Activated T-cell treated with anti-CD3 and anti-CD28 coated beads, Interleukin-2, amount 50 U/mL, for 4 hours (primary cell): ENCODE measurements around the gene FLNB. TPM values are rescaled to one million over a fixed set of nuclear protein-coding genes. Genes with fewer than 3 reads are reported as not detected.

Experiments used
- ATAC-seq, 2 donors: fragments of 200-7000 bp; cut with Tn5 transposase; one replicate each; pipeline ENCODE4 v1.10.0; 2021
- DNase-seq: peaks from one replicate; pipeline ENCODE4 v3.0.0-alpha.2; 2020
- H3K27me3 Mint-ChIP-seq: one replicate; pipeline ENCODE4 v1.8.0; 2021; ENCODE audit warnings: low read depth, mixed read lengths
- H3K36me3 Mint-ChIP-seq: one replicate; pipeline ENCODE4 v1.8.0; 2022; ENCODE audit warnings: mixed read lengths; ENCODE audit not compliant: insufficient read depth
- H3K4me1 Mint-ChIP-seq: one replicate; pipeline ENCODE4 v1.8.0; 2021; ENCODE audit warnings: low read depth, mixed read lengths
- H3K4me3 Mint-ChIP-seq: one replicate; pipeline ENCODE4 v1.8.0; 2021; ENCODE audit warnings: mild to moderate bottlenecking, moderate library complexity, mixed read lengths
- H3K9me3 Mint-ChIP-seq: one replicate; pipeline ENCODE4 v1.8.0; 2021; ENCODE audit warnings: mixed read lengths
- total RNA-seq, 3 donors: library from RNA; stranded (reverse); gene quantifications; one replicate each; pipeline ENCODE4 v1.2.1, GENCODE V29; 2021

Gene FLNB, protein sequence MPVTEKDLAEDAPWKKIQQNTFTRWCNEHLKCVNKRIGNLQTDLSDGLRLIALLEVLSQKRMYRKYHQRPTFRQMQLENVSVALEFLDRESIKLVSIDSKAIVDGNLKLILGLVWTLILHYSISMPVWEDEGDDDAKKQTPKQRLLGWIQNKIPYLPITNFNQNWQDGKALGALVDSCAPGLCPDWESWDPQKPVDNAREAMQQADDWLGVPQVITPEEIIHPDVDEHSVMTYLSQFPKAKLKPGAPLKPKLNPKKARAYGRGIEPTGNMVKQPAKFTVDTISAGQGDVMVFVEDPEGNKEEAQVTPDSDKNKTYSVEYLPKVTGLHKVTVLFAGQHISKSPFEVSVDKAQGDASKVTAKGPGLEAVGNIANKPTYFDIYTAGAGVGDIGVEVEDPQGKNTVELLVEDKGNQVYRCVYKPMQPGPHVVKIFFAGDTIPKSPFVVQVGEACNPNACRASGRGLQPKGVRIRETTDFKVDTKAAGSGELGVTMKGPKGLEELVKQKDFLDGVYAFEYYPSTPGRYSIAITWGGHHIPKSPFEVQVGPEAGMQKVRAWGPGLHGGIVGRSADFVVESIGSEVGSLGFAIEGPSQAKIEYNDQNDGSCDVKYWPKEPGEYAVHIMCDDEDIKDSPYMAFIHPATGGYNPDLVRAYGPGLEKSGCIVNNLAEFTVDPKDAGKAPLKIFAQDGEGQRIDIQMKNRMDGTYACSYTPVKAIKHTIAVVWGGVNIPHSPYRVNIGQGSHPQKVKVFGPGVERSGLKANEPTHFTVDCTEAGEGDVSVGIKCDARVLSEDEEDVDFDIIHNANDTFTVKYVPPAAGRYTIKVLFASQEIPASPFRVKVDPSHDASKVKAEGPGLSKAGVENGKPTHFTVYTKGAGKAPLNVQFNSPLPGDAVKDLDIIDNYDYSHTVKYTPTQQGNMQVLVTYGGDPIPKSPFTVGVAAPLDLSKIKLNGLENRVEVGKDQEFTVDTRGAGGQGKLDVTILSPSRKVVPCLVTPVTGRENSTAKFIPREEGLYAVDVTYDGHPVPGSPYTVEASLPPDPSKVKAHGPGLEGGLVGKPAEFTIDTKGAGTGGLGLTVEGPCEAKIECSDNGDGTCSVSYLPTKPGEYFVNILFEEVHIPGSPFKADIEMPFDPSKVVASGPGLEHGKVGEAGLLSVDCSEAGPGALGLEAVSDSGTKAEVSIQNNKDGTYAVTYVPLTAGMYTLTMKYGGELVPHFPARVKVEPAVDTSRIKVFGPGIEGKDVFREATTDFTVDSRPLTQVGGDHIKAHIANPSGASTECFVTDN (N-terminal part only)
- total RNA-seq: 10 to 100 TPM; 16.4 to 23.4 (median 19.4) TPM

- Mint-ChIP-seq H3K36me3 (peaks cover 2% of the 10 kb centered on the region), H3K4me1 (peaks cover 32% of the 10 kb centered on the region), H3K4me3 (peak within 1 kb of the TSS; percentile 89), H3K27me3 (no peaks in the 10 kb centered on the region), H3K9me3 (no peaks in the 10 kb centered on the region)
- DNase-seq (peak; percentile 74), ATAC-seq (peak; percentile 89 to 90)
Observed at GRCh38 chr3:58008141-58009025, at the start of gene FLNB. TSS of gene FLNB (plus strand) at chr3:58008422. CDS start at chr3:58008565, 143 bp downstream.

DNA sequence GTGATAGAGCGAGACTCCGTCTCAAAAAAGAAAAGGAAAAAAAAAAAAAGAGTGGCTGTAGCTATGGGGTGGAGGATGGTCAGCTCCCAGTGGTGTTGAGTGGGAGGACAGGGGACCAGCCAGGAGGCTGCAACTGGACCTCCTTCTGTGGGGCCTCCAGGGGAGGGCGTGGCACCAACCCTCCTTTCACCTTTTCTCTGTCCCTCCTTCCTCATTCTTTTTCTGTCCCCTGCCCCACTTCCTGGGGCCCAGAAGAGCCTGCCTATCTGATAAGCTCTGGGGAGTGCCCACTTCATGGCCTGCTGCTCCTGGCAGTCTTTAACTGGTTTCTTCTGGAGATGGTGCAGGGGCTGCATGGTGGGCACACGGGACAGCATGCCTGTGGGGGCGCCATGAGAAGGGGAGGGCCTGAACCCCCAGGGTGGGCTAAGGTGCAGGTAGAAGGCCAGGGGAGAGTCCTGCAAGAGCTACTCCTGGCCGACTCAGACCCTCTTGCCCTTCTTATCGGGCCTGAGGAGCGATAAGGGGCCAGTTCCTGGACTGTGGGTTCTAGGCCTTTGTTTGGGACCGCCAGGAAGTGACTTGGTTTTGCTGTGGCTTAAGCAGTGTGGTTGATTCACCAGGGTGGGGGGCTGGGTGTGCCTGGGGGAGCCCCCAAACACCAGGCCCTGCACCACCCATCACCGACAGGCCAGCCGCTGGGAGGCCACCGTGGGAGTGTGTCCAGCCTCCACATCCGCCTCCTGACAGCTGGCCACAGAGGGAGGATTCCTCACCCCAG lies 49.4 kb upstream of the FLNB start:
- Mint-ChIP-seq H3K4me1 (peaks cover 1% of the 10 kb centered on the region), H3K27me3 (no peaks in the 10 kb centered on the region), H3K36me3 (no peaks in the 10 kb centered on the region), H3K9me3 (no peaks in the 10 kb centered on the region), H3K4me3 (no peak overlapping the region)
- no peak for DNase-seq
- no peak for ATAC-seq

- no peaks in the 10 kb centered on the region for H3K27me3 Mint-ChIP-seq
Observed at GRCh38 chr3:57959423-57960173, 48.6 kb upstream of the FLNB start.

GRCh38 chr3:57960174-57960505 lies 48.1 kb upstream of the FLNB start:
- Mint-ChIP-seq H3K36me3 (no peaks in the 10 kb centered on the region), H3K9me3 (no peaks in the 10 kb centered on the region), H3K27me3 (no peaks in the 10 kb centered on the region), H3K4me1 (peaks cover 1% of the 10 kb centered on the region), H3K4me3 (no peak overlapping the region)
- ATAC-seq (no peak), DNase-seq (no peak)

More at GRCh38 chr3:57959423-57960173, 48.6 kb upstream of the FLNB start:
- H3K36me3 Mint-ChIP-seq: no peaks in the 10 kb centered on the region
- no peak for DNase-seq
- H3K4me1 Mint-ChIP-seq: peaks cover 1% of the 10 kb centered on the region
- H3K4me3 Mint-ChIP-seq: no peak overlapping the region
- ATAC-seq: no peak
- H3K9me3 Mint-ChIP-seq: no peaks in the 10 kb centered on the region

- H3K36me3 Mint-ChIP-seq: no peaks in the 10 kb centered on the region
- H3K4me3 Mint-ChIP-seq: no peak overlapping the region
- ATAC-seq: peak in 1 of 2 donors; percentile 10
- DNase-seq: no peak
- H3K4me1 Mint-ChIP-seq: peaks cover 1% of the 10 kb centered on the region
- no peaks in the 10 kb centered on the region for H3K27me3 Mint-ChIP-seq
- H3K9me3 Mint-ChIP-seq: no peaks in the 10 kb centered on the region
Observed at GRCh38 chr3:57961177-57961827, 46.9 kb upstream of the FLNB start.

DNA sequence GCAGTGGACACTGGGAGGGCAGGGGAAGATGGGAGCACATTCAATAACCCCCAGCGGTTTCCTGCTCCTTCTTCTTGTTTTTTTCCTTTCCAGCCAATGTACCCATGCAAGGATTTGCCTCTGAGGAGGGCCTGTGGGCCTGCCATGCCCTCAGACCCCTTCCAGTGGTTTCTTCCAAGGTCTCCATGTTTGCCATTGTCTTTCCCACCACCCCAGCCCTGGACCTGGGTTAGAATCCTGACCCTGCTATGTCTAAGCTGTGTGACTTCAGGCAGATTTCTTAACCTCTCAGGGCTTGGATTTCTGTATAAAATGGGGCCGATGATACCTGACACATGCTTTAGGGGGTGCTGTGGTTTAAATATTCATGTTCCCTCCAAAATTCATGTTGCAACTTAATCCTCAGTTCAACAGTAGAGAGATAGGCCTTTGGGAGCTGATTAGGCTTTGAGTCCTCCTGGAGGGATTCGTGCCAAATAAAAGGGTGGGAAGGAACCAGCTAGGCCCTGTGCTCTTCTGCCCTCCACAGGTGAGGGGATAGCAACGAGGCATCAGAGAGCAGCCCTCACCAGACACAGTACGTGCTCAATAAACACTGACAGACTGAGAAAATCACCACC lies 46.3 kb upstream of the FLNB start:
- H3K9me3 Mint-ChIP-seq: no peaks in the 10 kb centered on the region

GRCh38 chr3:57962448-57962834 lies 45.8 kb upstream of the FLNB start:
- no peak for DNase-seq
- no peaks in the 10 kb centered on the region for H3K36me3 Mint-ChIP-seq
- no peak overlapping the region for H3K4me3 Mint-ChIP-seq
- H3K4me1 Mint-ChIP-seq: peaks cover 7% of the 10 kb centered on the region
- no peaks in the 10 kb centered on the region for H3K27me3 Mint-ChIP-seq
- no peak for ATAC-seq
- no peaks in the 10 kb centered on the region for H3K9me3 Mint-ChIP-seq

More for the DNA sequence above, 46.3 kb upstream of the FLNB start:
- Mint-ChIP-seq H3K36me3 (no peaks in the 10 kb centered on the region), H3K27me3 (no peaks in the 10 kb centered on the region), H3K4me1 (peaks cover 2% of the 10 kb centered on the region), H3K4me3 (no peak overlapping the region)
- ATAC-seq (no peak), DNase-seq (no peak)

DNA sequence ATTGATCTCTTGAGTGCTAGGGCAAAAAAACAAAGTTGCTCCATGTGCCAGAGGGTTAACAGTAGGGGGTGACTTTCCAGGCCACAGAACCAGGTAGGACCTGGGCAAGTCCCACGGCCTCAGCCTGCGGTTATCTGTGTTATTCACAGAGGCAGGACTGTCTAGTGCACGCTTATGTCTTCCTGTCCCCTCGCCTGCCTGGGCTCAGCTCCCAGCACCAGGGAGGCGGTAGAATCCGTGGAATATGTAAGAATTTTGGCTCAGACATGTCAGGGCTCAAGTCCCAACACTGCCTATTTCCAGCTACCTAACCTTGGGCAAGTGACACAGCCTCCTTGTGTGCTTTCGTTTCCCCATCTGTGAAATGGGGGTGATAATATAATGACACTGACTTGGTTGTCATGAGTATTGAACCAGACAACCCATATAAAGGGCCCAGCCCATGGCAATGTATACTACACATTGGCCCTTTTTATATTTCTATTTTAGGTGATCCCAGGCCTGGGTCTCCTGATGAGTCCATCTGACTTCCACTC lies 44.3 kb upstream of the FLNB start:
- H3K4me1 Mint-ChIP-seq: peaks cover 13% of the 10 kb centered on the region
- H3K9me3 Mint-ChIP-seq: no peaks in the 10 kb centered on the region
- no peak for ATAC-seq
- no peak for DNase-seq
- H3K36me3 Mint-ChIP-seq: no peaks in the 10 kb centered on the region
- H3K27me3 Mint-ChIP-seq: no peaks in the 10 kb centered on the region
- H3K4me3 Mint-ChIP-seq: no peak overlapping the region

DNA sequence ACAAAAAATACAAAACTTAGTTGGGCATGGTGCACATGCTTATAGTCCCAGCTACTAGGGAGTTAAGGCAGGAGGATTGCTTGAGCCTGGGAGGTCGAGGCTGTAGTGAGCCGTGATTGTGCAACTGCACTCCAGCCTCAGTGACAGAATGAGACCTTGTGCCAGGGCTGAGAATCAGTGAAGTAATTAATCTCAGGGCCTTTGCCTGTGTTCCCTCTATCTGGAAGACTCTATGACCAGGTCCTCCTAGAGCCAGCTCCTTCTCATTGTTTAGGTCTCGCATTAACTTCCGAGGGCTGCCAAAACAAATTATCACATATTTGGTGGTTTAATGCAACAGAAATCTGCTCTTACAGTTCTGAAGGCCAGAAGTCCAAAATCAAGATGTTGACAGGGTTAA lies 41.4 kb upstream of the FLNB start:
- ATAC-seq: no peak
- no peaks in the 10 kb centered on the region for H3K27me3 Mint-ChIP-seq
- no peak overlapping the region for H3K4me3 Mint-ChIP-seq
- peaks cover 14% of the 10 kb centered on the region for H3K4me1 Mint-ChIP-seq
- H3K9me3 Mint-ChIP-seq: no peaks in the 10 kb centered on the region
- no peaks in the 10 kb centered on the region for H3K36me3 Mint-ChIP-seq
- DNase-seq: no peak

DNA sequence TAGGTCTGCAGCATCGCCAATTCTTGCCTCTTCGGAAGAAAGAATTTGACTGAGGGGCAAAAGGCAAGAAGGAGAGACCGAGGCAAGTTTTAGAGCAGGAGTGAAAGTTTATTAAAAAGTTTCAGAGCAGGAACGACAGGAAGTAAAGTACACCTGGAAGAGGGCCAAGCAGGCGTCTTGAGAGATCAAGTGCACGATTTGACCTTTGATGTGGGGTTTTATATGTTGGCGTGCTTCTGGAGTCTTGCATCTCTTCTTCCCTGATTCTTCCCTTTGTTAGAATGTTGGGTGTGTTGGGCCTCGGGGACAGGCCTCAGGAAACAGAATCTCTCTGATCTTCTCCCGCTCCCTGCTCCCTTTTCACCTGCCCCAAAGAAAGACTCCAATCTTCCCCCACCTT lies 40.6 kb upstream of the FLNB start:
- DNase-seq (no peak), ATAC-seq (no peak)
- Mint-ChIP-seq H3K9me3 (no peaks in the 10 kb centered on the region), H3K4me3 (no peak overlapping the region), H3K36me3 (no peaks in the 10 kb centered on the region), H3K4me1 (peaks cover 14% of the 10 kb centered on the region), H3K27me3 (no peaks in the 10 kb centered on the region)

DNA sequence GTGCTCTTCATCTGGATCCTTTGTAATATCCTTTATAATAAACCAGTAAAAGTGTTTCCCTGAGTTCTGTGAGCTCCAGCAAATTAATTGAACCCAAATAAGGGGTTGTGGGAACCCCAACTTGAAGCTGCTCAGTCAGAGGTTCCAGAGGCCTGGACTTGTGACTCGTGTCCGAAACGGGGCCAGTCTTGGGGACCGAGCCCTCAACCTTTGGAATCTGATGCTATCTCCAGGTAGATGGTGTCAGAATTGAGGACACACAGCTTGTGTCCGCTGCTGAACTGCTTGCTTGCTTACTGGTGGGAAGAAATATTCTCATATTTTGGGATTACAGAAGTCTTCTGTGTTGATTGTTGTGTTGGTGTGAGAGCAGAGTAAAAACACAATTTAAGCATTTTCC lies 39.7 kb upstream of the FLNB start:
- H3K9me3 Mint-ChIP-seq: no peaks in the 10 kb centered on the region
- ATAC-seq (no peak), DNase-seq (no peak)
- H3K4me1 Mint-ChIP-seq: peaks cover 14% of the 10 kb centered on the region
- no peak overlapping the region for H3K4me3 Mint-ChIP-seq
- no peaks in the 10 kb centered on the region for H3K27me3 Mint-ChIP-seq
- no peaks in the 10 kb centered on the region for H3K36me3 Mint-ChIP-seq
